ENCODE measurements around the gene ZEB1. TPM values are rescaled to one million over a fixed set of nuclear protein-coding genes. Genes with fewer than 3 reads are reported as not detected.
A peak's percentile ranks its signal among the peaks of the same experiment; 100 is the strongest.

ZEB1 gene
- total RNA-seq, 6 experiments from 2014 or later: 46.2 to 59.5 (median 53.2) TPM

DNA sequence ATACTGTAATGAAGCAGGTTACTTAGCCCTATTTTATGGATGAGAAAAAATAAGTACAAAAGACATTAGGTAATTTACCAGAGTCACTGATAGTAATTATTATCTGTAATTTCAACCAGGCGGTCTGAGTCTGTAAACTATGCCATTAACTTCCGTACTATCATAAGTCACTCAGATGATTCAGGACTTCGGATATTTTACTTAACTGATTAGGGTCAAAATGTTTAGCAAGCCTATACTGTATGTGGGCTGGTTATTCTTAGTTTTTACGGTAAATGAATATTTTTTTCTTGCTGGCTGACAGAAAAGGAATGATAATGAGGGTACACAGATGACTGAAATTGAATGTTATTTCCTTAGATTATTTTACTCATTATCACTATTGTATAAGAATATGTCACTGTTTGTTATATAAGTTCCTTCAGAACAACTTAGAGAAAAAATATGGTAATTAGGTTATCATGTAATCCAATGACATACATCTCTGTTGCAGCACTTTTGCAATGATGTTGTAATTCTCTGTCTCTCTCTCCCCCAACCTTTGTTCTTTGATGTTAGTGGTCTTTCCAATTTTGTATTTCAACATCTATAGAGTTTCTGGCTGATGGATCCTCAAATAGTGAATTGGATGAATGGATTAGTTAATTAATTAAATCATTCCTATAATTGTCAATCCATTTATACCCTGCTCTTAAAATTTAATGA lies 165.6 kb downstream of the ZEB1 start:
- Mint-ChIP-seq H3K4me1 (ENCODE audit: low read depth) (peaks cover 40% of the 10 kb centered on the region), H3K27ac (peak overlapping the region; percentile 46), H3K27me3 (ENCODE audit: insufficient read depth) (no peaks in the 10 kb centered on the region), H3K4me3 (no peak overlapping the region; the same call in 1 of the 2 replicates), H3K36me3 (ENCODE audit: low read depth) (peaks cover 13% of the 10 kb centered on the region; the same call in 1 of the 2 replicates), H3K9me3 (no peaks in the 10 kb centered on the region)
- TF ChIP-seq, protein P1, sequence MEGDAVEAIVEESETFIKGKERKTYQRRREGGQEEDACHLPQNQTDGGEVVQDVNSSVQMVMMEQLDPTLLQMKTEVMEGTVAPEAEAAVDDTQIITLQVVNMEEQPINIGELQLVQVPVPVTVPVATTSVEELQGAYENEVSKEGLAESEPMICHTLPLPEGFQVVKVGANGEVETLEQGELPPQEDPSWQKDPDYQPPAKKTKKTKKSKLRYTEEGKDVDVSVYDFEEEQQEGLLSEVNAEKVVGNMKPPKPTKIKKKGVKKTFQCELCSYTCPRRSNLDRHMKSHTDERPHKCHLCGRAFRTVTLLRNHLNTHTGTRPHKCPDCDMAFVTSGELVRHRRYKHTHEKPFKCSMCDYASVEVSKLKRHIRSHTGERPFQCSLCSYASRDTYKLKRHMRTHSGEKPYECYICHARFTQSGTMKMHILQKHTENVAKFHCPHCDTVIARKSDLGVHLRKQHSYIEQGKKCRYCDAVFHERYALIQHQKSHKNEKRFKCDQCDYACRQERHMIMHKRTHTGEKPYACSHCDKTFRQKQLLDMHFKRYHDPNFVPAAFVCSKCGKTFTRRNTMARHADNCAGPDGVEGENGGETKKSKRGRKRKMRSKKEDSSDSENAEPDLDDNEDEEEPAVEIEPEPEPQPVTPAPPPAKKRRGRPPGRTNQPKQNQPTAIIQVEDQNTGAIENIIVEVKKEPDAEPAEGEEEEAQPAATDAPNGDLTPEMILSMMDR (IDR thresholded peaks at IDR 0.05): no peak
- DNase-seq: peak; percentile 13

- H3K4me1 Mint-ChIP-seq (ENCODE audit: low read depth): peaks cover 61% of the 10 kb centered on the region
- no peaks in the 10 kb centered on the region for H3K9me3 Mint-ChIP-seq
- H3K27me3 Mint-ChIP-seq (ENCODE audit: insufficient read depth): no peaks in the 10 kb centered on the region
- no peak overlapping the region for H3K4me3 Mint-ChIP-seq
- H3K27ac Mint-ChIP-seq: peak overlapping the region; percentile 38; the same call in 1 of the 2 replicates
- TF ChIP-seq, protein P1 (IDR thresholded peaks at IDR 0.05): peak; percentile 87
- H3K36me3 Mint-ChIP-seq (ENCODE audit: low read depth): peaks cover 7% of the 10 kb centered on the region; the same call in 1 of the 2 replicates
- DNase-seq: peak; percentile 60
These were observed 172.0 kb downstream of the ZEB1 start for GRCh38 chr10:31490858-31491504.

- H3K27ac Mint-ChIP-seq: no peak overlapping the region
- H3K36me3 Mint-ChIP-seq (ENCODE audit: low read depth): peaks cover 60% of the 10 kb centered on the region
- DNase-seq: no peak
- H3K27me3 Mint-ChIP-seq (ENCODE audit: insufficient read depth): no peaks in the 10 kb centered on the region; the same call in 1 of the 2 replicates
- peaks cover 34% of the 10 kb centered on the region for H3K9me3 Mint-ChIP-seq
- H3K4me1 Mint-ChIP-seq (ENCODE audit: low read depth): peaks cover 32% of the 10 kb centered on the region
- H3K4me3 Mint-ChIP-seq: no peak overlapping the region
- TF ChIP-seq, protein P1 (IDR thresholded peaks at IDR 0.05): no peak
These were observed 188.4 kb downstream of the ZEB1 start for GRCh38 chr10:31507427-31507826.

- H3K27ac Mint-ChIP-seq: peak overlapping the region; percentile 19
- peaks cover 34% of the 10 kb centered on the region for H3K9me3 Mint-ChIP-seq
- TF ChIP-seq, protein P1 (IDR thresholded peaks at IDR 0.05): no peak
- no peaks in the 10 kb centered on the region; the same call in 1 of the 2 replicates for H3K27me3 Mint-ChIP-seq (ENCODE audit: insufficient read depth)
- no peak for DNase-seq
- H3K4me3 Mint-ChIP-seq: no peak overlapping the region; the same call in 1 of the 2 replicates
- peaks cover 60% of the 10 kb centered on the region for H3K36me3 Mint-ChIP-seq (ENCODE audit: low read depth)
- H3K4me1 Mint-ChIP-seq (ENCODE audit: low read depth): peaks cover 32% of the 10 kb centered on the region
These were observed 189.2 kb downstream of the ZEB1 start for GRCh38 chr10:31508234-31508633.

GRCh38 chr10:31508882-31509281 lies 189.9 kb downstream of the ZEB1 start:
- Mint-ChIP-seq H3K9me3 (peaks cover 34% of the 10 kb centered on the region), H3K4me3 (no peak overlapping the region; the same call in 1 of the 2 replicates), H3K27ac (peak overlapping the region; percentile 19), H3K36me3 (ENCODE audit: low read depth) (peaks cover 54% of the 10 kb centered on the region), H3K4me1 (ENCODE audit: low read depth) (peaks cover 26% of the 10 kb centered on the region), H3K27me3 (ENCODE audit: insufficient read depth) (no peaks in the 10 kb centered on the region; the same call in 1 of the 2 replicates)
- TF ChIP-seq, protein P1 (IDR thresholded peaks at IDR 0.05): no peak
- peak; percentile 19 for DNase-seq
